ENCODE results near the gene U2AF2.

The U2AF2 gene

GRCh38 chr19:55692681-55693081, 37.8 kb downstream of the U2AF2 start:
- H3K27ac ChIP-seq, result no peak overlapping the region
- no peak for TF ChIP-seq CTCF (conservative IDR thresholded peaks at IDR 0.05)

- H3K27ac ChIP-seq, result no peak overlapping the region
- no peak for TF ChIP-seq CTCF (conservative IDR thresholded peaks at IDR 0.05)
Observed at GRCh38 chr19:55693336-55693974, 38.6 kb downstream of the U2AF2 start.

- no peak overlapping the region for H3K27ac ChIP-seq
- no peak for TF ChIP-seq CTCF (conservative IDR thresholded peaks at IDR 0.05)
Observed at GRCh38 chr19:55694241-55694655, 39.4 kb downstream of the U2AF2 start.

GRCh38 chr19:55694656-55695491, 40.0 kb downstream of the U2AF2 start:
- TF ChIP-seq CTCF (conservative IDR thresholded peaks at IDR 0.05), result no peak
- no peak overlapping the region for H3K27ac ChIP-seq

- no peak overlapping the region for H3K27ac ChIP-seq
- no peak for TF ChIP-seq CTCF (conservative IDR thresholded peaks at IDR 0.05)
Observed at GRCh38 chr19:55695511-55696290, 40.9 kb downstream of the U2AF2 start.

GRCh38 chr19:55696301-55697068, 41.6 kb downstream of the U2AF2 start:
- TF ChIP-seq CTCF (conservative IDR thresholded peaks at IDR 0.05), result no peak
- no peak overlapping the region for H3K27ac ChIP-seq
